NCI-H226 (cell line): ENCODE results near the gene ANKFN1.
A peak's percentile ranks its signal among the peaks of the same experiment; 100 is the strongest.

Source experiments
- DNase-seq: peaks from one replicate; pipeline ENCODE4 v3.0.0-alpha.2; 2015

Gene ANKFN1

DNA sequence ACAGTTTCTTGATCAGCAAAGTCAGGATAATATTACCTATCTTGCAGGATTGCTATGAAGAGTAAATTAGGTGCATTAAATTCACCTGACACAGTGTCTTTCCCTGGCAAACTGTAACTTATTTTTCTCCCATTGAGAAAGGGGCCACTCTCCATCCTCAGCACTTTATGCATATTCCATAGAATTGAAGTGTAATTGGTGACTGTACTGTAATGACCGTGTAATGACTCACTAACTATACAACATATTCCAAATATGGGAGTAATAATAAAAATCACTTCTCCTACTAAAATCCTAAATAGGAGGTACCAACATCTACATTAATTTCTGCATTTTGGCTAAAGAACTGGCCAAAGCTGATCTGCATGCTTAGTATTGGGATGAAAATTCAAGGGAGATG lies 298.4 kb downstream of the ANKFN1 start:
- no peak for DNase-seq

DNA sequence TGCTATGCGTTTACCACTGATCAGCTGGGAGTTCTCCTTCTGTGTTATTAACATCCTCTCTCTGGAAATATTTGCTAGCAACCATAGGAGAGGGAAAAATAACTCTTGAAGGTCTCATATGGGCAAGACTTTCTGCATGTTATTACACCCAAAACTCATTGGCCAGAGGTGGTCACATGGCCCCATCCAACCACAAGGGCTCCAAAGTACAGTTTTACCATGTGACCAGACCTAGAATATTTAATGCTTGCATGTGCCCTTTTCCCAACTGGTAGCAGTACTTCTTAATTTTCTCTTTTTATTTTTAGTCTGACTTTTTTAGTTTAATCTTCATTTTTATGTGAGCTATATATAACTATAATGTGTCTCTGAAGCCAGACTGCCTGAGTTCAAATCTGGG lies 299.2 kb downstream of the ANKFN1 start:
- DNase-seq, result no peak

DNA sequence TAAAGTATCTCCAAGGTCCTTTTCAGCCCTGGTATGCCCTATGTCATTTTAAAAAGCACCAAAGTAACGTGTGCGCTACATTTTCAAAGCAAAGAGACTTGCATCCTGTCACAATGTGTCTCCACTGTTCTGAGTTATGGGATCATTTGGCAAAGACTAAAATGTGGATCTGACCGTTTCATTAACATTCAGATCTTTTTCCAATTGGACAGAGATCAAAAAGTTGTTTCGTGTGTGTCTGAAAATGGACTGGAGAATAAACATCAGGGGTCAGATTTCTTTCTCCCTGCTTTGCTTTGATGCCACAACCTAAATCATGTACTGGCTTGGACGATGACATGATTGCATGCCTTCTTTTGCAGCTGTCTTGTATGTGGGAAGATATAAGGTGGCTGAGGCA lies 304.2 kb downstream of the ANKFN1 start:
- no peak for DNase-seq

DNA sequence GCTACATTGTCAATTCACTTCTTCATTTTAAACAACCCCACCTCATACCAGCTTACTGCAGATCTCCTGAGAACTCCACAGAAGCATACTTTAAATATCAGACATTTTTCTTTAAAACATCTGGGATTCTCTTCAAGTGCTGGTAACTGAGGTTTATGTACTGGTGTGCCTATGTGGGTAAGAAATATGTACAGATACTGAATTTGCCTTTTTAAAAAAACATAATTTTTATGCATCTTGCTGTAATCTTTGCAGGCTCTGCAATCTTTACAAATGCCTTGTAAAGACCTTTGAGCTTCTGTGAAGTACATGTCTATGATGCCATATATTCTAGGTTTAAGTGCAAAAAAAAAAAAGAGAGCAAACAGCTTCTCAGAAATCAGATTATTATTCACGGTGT lies 312.6 kb downstream of the ANKFN1 start:
- no peak for DNase-seq

DNA sequence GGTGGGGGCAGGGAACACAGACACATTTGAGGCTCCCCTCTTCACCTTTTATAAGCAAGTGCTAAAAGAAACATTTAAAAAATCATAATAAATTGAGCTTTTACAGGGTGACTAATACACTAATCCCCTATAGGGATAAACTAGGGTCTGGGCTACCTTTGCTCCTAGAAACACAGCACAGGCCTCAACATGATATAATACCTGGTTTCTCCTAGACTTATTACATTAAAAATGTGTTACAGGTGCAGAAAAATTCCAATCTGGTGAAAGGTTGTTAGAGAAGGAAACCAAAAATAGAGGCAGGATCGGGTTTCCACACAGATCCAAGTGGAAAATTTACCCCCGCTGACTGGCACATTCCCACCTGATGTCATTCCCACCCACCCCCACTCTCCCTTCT lies 315.6 kb downstream of the ANKFN1 start:
- no peak for DNase-seq

DNA sequence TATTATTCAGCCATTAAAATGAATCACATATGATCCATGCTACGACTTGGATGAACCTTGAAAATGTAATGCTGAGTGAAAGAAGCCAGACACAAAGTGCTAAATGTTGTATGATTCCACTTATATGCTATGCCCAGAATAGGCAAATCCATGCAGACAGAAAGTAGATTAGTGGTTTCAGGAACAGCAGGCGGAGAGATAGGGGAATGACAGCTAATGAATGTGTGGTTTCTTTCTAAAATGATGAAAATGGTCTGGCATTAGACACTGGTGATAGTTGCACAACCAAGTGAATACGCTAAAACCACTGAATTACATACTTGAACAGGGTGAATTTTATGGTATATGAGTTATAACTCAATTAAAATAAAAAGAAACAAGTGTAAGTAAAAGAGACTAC lies 318.4 kb downstream of the ANKFN1 start:
- peak; percentile 37 for DNase-seq

DNA sequence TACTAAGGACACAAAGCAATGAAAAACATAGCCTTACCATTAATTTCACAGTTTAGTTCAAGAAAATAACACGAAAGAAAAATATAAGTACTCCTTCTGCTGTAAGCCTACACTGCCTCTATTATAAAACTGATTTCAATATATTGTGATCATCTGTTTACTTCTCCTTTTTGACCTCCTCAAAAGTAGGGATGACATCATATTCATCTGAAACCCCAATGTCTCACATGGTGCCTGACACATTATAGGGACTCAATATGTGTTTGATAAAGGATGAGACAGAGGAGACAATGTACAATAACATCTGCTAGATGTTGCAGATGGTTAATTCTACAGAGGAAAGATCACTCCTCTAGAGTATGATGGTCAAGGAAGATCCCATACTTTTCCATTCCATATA lies 321.8 kb downstream of the ANKFN1 start:
- no peak for DNase-seq

DNA sequence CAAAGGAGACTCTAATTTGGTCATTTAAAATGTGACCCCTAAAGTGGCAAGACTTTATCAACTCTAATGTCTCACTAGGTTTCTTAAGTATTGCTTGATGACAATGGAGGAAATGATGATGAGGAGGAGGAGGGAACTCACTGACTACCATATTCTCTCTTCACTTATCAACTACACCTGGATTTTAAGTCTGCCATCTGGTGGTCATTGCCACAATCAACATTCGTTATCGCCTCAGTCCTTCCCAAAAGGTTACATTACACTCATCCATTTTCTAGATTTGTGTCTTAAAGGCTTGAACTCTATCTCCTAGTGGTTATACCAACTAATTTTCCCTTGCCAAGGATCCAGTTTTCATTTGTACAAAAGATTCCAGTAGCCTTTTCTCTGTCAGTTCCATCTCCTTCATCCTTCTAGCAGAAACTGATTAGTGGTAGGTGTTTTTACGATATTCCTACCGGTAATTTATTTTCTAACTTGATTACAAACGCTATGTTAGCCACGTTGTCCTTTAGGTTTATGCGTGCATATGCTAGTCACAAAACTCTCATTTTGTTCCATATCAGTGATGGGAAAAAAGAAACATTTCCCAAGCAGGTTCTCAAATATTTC lies 325.7 kb downstream of the ANKFN1 start:
- peak; percentile 9 for DNase-seq

DNA sequence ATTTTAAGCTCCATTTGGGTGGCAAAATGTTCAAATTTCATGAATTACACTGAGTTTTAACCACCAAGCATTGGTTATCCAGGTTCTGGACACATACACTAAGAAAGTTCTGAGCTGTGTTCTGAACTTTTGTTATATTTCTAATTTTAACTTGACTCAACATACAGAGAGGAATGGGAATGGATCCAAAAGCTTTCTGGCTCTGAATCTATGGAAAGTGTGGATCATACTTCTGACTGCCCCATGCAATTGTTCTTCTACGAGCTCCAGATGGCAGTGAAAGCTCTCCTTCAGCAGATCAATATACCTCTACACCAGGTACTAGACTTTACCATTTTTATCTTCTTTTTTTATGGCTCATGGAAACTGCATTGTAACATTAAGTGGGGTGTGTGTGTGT lies 327.2 kb downstream of the ANKFN1 start:
- no peak for DNase-seq

DNA sequence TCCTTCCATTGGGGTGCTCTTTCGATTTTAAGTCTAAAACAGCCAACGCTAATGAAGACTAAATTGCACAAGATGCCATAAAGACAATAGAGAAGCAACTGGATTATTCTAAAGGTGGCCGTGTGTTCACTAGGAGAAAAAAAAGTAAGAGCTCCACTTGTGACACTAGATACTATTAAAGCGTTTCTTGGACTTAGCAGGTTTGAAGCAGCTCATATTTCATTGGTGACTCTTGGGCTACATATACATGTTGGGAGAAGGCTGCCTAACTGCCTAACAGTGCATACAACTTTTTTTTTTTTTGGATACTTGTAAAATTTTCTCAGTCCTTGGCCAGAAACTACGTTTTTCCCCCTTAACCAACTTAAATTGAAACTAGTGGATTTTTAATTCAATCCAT lies 328.4 kb downstream of the ANKFN1 start:
- DNase-seq, result no peak

DNA sequence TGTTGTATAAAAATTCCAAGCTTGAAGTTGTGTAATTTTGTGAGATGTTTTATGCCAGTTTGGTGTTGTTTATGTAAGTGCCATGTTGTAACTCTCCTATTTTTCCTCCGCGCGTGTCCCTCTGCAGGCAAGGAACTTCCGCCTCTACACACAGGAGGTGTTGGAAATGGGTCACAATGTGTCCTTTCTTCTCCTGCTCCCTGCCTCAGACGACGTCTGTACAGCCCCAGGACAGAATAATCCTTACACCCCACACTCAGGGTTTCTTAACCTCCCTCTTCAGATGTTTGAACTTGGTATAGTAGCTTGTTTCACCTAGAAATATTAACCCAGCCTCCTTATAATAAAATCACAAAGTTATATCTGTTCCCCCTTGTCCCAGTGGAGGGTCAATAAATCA lies 329.0 kb downstream of the ANKFN1 start:
- DNase-seq, result no peak

DNA sequence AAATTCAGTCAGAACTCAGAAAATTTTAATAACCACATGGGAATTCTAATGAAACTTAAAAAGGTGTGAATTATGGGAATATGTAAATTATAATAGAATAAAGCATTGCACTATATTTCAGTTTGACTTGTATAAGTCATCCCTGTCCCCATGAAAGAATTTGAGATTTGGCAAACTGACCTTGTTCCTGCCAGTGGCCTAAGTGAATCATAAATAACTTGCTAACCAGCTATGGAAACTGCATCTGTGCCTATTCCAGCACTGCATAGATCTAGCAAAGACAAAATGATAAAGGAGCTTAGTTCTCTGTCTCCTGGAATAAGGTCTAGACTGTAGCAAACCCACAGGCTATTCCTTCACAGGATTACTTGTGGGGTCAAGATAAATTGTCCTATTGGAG lies 333.5 kb downstream of the ANKFN1 start:
- DNase-seq, result no peak

DNA sequence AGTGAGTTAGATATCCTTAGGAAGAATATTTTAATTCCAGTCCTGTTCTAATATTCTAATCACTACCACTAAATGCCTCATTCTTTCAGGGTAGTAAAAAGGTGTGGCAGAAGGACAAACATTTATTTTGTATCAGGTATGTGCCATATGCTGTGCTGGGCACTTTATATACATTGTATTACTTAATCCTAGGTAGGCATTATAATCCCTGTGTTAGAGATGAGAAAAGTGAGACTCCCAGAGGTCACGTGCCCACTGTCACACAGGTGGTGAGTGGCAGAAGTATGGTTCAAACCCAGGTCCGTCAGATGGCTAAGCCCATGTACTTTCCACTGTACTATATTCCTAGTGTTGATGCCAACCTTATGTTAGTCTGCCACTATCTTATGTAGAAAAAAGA lies 335.5 kb downstream of the ANKFN1 start:
- DNase-seq, result no peak

DNA sequence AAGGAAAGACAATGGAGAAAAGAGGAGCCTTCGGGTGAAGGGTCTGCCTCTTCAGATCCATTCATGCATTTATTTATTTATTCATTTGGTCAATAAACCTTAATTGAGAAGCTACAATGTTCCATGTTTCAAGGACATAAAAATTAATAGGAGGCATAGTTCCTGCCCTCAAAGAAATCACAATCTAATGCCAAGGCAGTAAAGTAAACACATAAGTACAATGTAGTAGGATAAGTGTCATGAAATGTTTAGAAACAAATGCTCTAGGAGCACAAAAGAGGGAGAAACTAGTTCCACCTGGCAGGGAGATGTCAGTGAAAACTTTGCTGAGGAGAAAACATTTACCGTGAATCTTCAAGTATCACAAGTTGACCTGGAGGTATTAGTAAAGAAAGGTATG lies 336.7 kb downstream of the ANKFN1 start:
- no peak for DNase-seq

DNA sequence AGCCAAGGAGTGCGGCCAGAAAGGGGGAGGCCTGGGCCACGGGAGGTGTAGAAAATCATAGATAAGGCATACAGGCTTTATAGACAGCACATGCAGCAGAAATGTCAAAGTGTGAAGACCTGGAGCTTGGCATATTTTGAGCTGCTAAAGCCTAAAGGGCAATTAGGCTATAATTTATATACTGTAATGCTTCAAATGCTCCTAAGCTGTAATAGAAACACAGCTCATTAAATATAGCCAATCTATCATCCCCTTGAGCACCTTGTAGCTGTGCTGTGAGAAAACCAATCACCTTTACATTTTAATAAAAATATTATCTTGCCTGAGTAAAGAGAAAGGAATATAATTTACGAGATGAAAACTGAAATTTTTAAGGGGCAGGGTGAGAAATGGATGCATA lies 342.3 kb downstream of the ANKFN1 start:
- DNase-seq, result no peak

DNA sequence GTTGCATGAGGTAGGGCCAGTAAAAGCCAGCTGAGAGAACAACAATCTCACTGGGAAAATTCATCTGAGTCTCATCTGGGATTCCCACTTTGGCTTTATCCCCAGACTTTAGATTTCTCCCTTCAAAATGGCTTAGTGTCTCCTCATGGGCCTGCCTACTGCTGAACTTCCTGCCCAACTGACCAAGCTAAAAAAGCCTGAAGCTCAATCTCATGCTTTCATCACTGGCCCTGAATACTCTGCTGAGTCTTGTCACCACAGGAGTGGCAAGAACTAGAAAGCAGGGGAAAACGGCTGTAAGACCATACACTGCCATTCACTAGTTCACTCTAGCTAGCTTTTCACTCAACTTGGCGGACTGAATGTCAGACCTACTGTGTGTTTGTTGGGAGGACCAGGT lies 343.9 kb downstream of the ANKFN1 start:
- no peak for DNase-seq

DNA sequence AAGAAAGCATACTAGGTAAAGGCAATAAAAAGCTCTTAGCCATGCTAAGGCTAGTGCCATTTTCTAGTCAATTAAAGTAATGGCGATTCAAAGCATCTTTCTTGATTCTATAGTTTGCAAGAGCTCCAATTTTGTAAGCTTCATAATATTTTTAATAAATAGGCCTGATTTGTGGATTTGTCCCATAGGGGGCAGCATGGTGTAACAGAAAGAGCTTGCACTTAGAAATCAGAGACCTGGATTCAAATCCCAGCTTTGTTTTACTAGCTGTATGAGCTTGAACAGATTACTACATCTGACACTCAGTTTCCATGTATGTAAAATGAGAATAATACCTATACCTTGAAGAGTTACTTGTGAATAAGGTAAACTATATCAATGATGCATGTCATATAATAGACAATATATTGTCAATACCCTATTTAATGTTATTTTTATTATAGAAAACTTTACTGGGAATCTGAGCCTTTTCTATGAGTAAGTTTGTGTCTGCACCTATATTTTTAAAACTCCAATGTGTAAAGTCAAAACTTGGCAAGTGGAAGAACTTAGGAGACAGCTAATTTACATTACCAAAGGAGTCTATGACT lies 346.6 kb downstream of the ANKFN1 start:
- DNase-seq, result no peak

DNA sequence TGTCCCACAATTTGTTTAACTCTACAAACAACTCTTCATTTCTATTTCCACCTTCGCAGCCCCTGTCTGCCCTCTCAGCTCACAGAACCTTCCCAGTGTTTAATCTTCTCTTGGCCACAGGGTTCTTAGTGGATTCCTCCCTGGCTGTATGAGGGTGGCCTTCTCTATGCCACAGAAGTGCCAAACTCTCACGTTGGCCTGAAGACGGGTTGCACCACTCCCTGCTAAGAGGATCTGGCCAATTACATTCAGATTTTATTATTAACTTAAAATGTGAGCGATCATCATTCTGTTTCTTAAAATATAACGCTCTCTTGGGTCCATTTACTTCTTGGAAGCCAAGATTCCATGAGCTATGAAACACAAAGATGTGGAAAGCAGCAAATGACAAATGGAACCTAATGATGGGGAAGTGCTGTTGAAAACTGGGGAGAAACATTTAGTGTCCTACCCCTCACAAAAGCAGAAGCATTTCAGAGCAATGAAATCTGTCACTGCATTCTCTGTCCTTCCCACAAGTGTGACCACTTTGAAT lies 348.9 kb downstream of the ANKFN1 start:
- no peak for DNase-seq

DNA sequence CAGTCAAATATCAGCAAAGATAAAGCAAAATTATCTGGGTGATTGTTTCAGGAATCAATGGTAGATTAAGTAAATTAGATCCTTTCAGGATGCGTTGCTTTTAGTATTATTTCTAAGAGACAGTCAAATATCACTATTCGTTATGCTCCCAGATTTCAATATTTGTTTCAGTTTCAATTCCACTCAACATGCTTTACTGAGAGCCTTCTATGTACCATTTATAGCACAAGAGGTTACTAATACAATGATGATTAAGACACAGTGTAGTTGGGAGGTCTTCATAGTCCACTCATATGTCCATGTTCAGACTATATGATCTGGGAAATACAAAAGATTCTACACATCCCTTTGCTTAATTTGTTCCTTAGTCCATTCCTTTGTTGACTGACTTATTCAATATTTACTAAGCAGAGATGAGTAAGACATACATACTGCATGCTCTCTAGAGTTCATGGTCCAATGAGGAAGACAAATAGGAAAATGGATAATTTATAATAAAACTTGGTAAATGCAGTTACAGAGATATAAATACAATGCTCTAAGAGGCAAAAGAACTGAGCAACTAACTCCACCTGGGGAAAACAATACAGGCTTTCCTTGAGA lies 352.0 kb downstream of the ANKFN1 start:
- DNase-seq, result no peak

DNA sequence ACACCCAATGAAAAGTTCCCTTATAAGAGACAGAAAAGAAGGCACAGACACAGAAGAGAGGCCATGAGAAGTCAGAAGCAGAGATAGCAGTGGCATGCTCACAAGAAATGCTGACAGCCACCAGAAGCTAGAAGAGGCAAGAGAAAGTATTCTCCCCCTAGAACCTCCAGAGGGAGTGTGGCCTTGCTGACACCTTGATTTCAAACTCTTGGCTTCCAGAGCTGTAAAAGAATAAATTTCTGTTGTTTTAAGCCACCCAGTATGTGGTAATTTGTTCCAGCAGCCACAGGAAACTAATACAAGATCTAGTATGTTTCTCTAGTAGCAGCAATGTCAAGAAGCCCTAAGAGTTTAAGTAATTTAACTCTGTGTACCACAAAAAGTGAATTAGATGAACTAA lies 353.1 kb downstream of the ANKFN1 start:
- no peak for DNase-seq

DNA sequence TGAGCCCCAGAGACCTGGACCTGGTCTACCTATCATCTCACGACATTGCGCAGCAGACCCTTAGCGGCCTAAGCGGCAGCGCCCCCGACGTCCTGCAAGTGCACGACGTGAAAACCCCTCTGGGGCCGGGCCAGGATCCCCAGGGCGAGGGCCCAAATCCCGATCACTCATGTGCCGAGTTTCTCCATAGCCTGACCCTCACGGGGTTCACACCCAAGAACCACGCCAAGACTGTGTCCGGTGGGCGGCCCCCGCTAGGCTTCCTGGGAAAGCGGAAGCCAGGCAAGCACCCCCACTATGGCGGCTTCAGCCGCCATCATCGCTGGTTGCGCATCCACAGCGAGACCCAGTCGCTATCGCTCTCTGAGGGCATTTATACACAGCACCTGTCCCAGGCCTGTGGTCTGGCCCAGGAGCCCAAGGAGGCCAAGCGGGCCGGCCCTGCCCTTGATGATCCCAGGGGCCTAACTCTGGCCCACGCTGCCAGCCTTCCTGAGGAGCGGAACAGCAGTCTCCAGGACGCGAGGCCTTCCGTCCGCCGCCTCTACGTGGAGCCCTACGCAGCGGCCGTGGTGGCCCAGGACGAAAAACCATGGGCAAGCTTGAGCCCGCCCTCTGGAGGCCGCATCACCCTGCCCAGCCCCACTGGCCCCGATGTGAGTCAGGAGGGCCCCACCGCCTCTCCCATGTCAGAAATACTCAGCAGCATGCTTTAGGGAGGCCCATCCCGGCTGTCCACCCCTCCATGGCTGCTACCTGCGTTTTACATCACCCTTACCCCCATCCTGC lies 357.5 kb downstream of the ANKFN1 start:
- DNase-seq, result no peak

DNA sequence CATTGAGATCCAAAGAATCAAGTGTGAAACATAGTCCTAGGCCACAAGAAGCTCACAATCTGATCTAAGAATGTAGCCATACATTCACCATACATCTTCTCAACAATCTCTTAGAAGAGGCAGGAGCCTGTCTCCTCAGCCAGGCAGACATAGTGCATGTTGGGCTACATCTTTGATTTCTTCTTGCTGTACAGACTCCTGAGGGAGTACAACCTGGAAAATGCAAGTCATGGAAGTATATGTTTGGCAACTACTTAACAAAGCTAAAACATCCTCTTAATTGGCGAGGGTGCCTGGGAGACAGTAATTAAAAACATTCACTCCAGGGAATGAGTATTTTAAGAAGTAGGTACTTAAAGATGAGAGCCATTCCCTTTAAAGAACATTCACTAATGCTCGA lies 361.0 kb downstream of the ANKFN1 start:
- no peak for DNase-seq

DNA sequence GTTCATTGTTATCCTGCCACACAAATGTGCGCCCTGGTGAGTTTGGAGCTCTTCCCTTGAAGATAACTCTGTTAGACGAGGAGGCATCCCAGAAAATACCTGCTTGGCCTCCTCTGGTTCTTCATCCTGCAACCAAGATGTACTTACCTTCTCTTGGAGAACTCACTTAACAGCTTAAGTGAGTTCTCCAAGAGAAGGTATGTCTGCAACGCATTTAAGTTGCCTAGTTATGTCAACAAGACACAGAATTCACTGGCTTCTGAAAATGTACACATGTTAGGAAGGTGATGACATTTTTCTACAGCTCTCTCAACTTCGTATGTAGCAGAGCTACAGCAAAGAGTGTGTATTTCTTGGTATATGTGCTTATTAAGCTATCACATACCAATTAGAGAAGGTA lies 361.6 kb downstream of the ANKFN1 start:
- DNase-seq, result no peak
